Endothelial cell (in vitro differentiated cells): Measurements from ENCODE around the gene NAGLU. TPM values are rescaled to one million over a fixed set of nuclear protein-coding genes. Genes with fewer than 3 reads are reported as not detected.
A peak's percentile ranks its signal among the peaks of the same experiment; 100 is the strongest.

Source experiments
- DNase-seq: peaks from one replicate; pipeline ENCODE4 v3.0.0; 2021; ENCODE audit warnings: low spot score
- H3K27ac Mint-ChIP-seq: one replicate; pipeline ENCODE4 v1.8.0; 2021; ENCODE audit warnings: mixed read lengths, inconsistent platforms; ENCODE audit not compliant: unreplicated experiment
- H3K27me3 Mint-ChIP-seq: one replicate; pipeline ENCODE4 v1.8.0; 2021; ENCODE audit warnings: mild to moderate bottlenecking, moderate library complexity, mixed read lengths, inconsistent platforms; ENCODE audit not compliant: unreplicated experiment
- H3K36me3 Mint-ChIP-seq: one replicate; pipeline ENCODE4 v1.8.0; 2021; ENCODE audit warnings: mild to moderate bottlenecking, low read depth, mixed read lengths, inconsistent platforms; ENCODE audit not compliant: unreplicated experiment
- H3K4me1 Mint-ChIP-seq: one replicate; pipeline ENCODE4 v1.8.0; 2021; ENCODE audit warnings: mild to moderate bottlenecking, mixed read lengths, inconsistent platforms; ENCODE audit not compliant: unreplicated experiment
- H3K4me3 Mint-ChIP-seq: one replicate; pipeline ENCODE4 v1.8.0; 2021; ENCODE audit warnings: mild to moderate bottlenecking, mixed read lengths, inconsistent platforms; ENCODE audit not compliant: unreplicated experiment
- H3K9me3 Mint-ChIP-seq: one replicate; pipeline ENCODE4 v1.8.0; 2021; ENCODE audit warnings: mixed read lengths, inconsistent platforms; ENCODE audit not compliant: unreplicated experiment
- microRNA-seq: library from miRNA; unstranded; fragments of <30 nt; microRNA quantifications from one replicate; pipeline ENCODE4, GENCODE V29; 2020; ENCODE audit not compliant: unreplicated experiment
- total RNA-seq: library from RNA; stranded (reverse); fragmentation: NEBNext Ultra II Directional; extraction: Animal tissue kit (Norgen Biotek cat#: 25700); gene quantifications from one replicate; pipeline ENCODE4 v1.2.1, GENCODE V29; 2021; ENCODE audit not compliant: unreplicated experiment
- TF ChIP-seq, protein P1 (sequence below): fragments of 200-600 bp; sonication (generic); IDR thresholded peaks from one replicate; pipeline ENCODE4 v1.5.0; 2021; ENCODE audit warnings: antibody characterized with exemption; ENCODE audit not compliant: unreplicated experiment

The NAGLU gene
- total RNA-seq, 1 donor from 2014 or later: 24.2 TPM

DNA sequence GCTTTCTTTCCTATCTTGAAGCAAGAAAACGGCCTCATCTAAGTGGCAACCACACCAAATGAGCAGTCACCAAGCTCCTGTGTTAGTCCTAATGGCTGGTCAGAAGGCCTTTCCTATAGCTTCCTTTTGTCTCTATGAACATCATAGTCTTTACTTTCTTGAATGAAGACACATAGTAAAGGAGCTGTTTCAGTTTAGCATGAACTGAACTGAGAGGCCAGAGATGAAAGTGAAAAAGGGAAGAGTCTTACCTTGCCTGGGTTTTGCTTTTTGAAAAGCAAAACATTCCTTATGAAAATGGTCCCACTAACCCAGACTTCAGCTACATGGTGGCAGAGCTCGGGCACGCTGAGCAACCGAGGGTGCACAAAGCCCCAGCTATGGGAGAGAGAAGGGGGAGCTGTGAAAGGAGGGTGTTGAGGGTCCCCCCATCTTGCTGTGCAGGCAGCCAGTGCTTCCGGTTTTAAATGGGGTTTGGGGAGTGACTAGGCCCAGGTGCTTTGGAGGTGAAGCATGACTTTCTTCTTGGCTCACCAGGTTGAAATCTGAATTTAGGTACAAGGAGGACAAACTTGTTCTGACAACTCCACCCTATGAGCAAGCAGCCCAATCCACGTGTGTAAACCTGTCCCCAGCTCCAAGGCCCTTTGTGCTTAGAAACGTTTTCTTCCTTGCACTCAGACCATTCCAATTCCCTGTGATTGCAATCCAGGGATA, 50.6 kb downstream of the NAGLU start:
- Mint-ChIP-seq H3K27me3 (peaks cover 5% of the 10 kb centered on the region), H3K9me3 (no peaks in the 10 kb centered on the region), H3K27ac (no peak overlapping the region), H3K36me3 (peaks cover 46% of the 10 kb centered on the region), H3K4me3 (no peak overlapping the region), H3K4me1 (no peaks in the 10 kb centered on the region)
- DNase-seq: no peak
- TF ChIP-seq, protein P1, sequence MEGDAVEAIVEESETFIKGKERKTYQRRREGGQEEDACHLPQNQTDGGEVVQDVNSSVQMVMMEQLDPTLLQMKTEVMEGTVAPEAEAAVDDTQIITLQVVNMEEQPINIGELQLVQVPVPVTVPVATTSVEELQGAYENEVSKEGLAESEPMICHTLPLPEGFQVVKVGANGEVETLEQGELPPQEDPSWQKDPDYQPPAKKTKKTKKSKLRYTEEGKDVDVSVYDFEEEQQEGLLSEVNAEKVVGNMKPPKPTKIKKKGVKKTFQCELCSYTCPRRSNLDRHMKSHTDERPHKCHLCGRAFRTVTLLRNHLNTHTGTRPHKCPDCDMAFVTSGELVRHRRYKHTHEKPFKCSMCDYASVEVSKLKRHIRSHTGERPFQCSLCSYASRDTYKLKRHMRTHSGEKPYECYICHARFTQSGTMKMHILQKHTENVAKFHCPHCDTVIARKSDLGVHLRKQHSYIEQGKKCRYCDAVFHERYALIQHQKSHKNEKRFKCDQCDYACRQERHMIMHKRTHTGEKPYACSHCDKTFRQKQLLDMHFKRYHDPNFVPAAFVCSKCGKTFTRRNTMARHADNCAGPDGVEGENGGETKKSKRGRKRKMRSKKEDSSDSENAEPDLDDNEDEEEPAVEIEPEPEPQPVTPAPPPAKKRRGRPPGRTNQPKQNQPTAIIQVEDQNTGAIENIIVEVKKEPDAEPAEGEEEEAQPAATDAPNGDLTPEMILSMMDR: no peak

DNA sequence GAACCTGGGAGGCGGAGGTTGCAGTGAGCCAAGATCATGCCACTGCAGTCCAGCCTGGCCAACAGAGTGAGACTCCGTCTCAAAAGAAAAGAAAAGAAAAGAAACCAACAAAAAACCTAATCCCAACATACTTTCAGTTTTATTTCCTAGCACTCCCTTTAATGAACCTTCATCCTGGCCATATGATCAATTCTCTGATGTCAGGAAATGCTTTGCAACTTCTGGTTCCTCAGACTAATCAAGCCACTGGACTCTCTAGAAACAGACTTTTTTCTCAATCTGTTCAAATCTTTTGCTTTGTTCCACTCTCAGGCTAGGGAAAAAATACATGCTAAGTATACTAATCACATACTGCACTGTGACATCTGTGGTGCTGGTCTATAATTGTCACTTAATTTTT, 54.8 kb downstream of the NAGLU start:
- Mint-ChIP-seq H3K27ac (no peak overlapping the region), H3K27me3 (peaks cover 3% of the 10 kb centered on the region), H3K9me3 (no peaks in the 10 kb centered on the region), H3K4me1 (no peaks in the 10 kb centered on the region), H3K4me3 (no peak overlapping the region), H3K36me3 (peaks cover 24% of the 10 kb centered on the region)
- TF ChIP-seq, protein P1: no peak
- DNase-seq: no peak

DNA sequence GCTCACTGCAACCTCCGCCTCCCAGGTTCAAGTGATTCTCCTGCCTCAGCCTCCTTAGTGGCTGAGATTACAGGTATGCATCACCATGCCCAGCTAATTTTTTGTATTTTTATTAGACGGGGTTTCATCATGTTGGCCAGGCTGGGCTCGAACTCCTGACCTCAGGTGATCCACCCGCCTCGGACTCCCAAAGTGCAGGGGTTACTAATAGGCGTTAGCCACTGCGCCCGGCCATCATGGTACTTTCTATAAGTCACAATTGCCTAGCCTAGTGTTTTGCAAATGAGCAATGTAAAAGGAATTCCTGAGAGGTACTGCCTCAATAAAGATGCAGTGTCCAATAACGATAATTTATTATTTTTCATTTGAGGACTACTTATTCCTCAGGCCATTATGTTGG, 55.4 kb downstream of the NAGLU start:
- Mint-ChIP-seq H3K27me3 (peaks cover 2% of the 10 kb centered on the region), H3K4me1 (no peaks in the 10 kb centered on the region), H3K36me3 (peaks cover 24% of the 10 kb centered on the region), H3K9me3 (no peaks in the 10 kb centered on the region), H3K4me3 (no peak overlapping the region), H3K27ac (no peak overlapping the region)
- TF ChIP-seq, protein P1: no peak
- no peak for DNase-seq

Small RNAs within 50 kb of the gene (microRNA-seq; reads per million reads assigned to microRNA genes)
- gene MIR5010: 37.4 reads per million, percentile 73 among the genes with 10 or more reads in this experiment
- gene MIR548AT: 0.77 reads per million, percentile 4 among the genes with 10 or more reads in this experiment

Other genes starting within 250 kb of the NAGLU start
- 67.2 TPM for gene STAT5A, start 247.7 kb upstream of the NAGLU start, total RNA-seq
- 160 TPM for gene STAT3, start 147.8 kb upstream of the NAGLU start, total RNA-seq
- gene CAVIN1, start 113.0 kb upstream of the NAGLU start, total RNA-seq: 334 TPM
- 103 TPM for gene ATP6V0A1, start 77.4 kb upstream of the NAGLU start, total RNA-seq
- gene HSD17B1, start 16.7 kb downstream of the NAGLU start, total RNA-seq: 0.64 TPM
- gene COASY, start 25.9 kb downstream of the NAGLU start, total RNA-seq: 66.3 TPM
- 45.9 TPM for gene MLX, start 30.9 kb downstream of the NAGLU start, total RNA-seq
- 8.0 TPM for gene PSMC3IP, start 41.5 kb downstream of the NAGLU start, total RNA-seq
- gene RETREG3, start 73.1 kb downstream of the NAGLU start, total RNA-seq: 92.1 TPM
- gene TUBG1, start 73.4 kb downstream of the NAGLU start, total RNA-seq: 54.5 TPM
- gene TUBG2, start 123.0 kb downstream of the NAGLU start, total RNA-seq: 19.7 TPM
- 25.2 TPM for gene PLEKHH3, start 140.8 kb downstream of the NAGLU start, total RNA-seq
- gene CCR10, start 145.6 kb downstream of the NAGLU start, total RNA-seq: 1.2 TPM
- gene CNTNAP1, start 146.3 kb downstream of the NAGLU start, total RNA-seq: 8.9 TPM
- gene EZH1, start 208.8 kb downstream of the NAGLU start, total RNA-seq: 31.7 TPM
- 630 TPM for gene RAMP2, start 225.0 kb downstream of the NAGLU start, total RNA-seq
- gene VPS25, start 237.2 kb downstream of the NAGLU start, total RNA-seq: 39.4 TPM
- 8.9 TPM for gene WNK4, start 244.4 kb downstream of the NAGLU start, total RNA-seq